Small intestine (tissue), 7 donors: Measurements from ENCODE around the gene LIPE. TPM values are rescaled to one million over a fixed set of nuclear protein-coding genes. Genes with fewer than 3 reads are reported as not detected.

Experiments
- DNase-seq, 2 donors: peaks; one replicate each; pipeline versions ENCODE4 v3.0.0 to v3.0.0-alpha.2; 2013
- FAIRE-seq: peaks from 2 replicates; lab custom pipeline; 2012; peaks lifted over from hg19 to GRCh38; lab: Jason Lieb, UNC
- H3K27ac ChIP-seq, 3 donors: one replicate each; pipeline ENCODE4 v1.5.1; 2013; ENCODE audit warnings: low read length in 2 of 3, mild to moderate bottlenecking in 2 of 3, control low read depth in 1 of 3, inconsistent platforms in 1 of 3, low read depth in 1 of 3, moderate library complexity in 1 of 3
- H3K27me3 ChIP-seq, 3 donors: one replicate each; pipeline ENCODE4 v1.6.1; 2013; ENCODE audit warnings: low read length in 3 of 3, inconsistent platforms in 1 of 3; ENCODE audit not compliant: control insufficient read depth in 3 of 3, insufficient read depth in 3 of 3
- H3K36me3 ChIP-seq, 3 donors: one replicate each; pipeline ENCODE4 v1.6.1; 2013; ENCODE audit warnings: low read length in 3 of 3, inconsistent platforms in 1 of 3, low read depth in 1 of 3, mild to moderate bottlenecking in 1 of 3, moderate library complexity in 1 of 3; ENCODE audit not compliant: control insufficient read depth in 3 of 3, insufficient read depth in 2 of 3
- H3K4me1 ChIP-seq, 3 donors: one replicate each; pipeline ENCODE4 v1.6.1; 2013; ENCODE audit warnings: low read length in 2 of 3, inconsistent platforms in 1 of 3, low read depth in 1 of 3, mild to moderate bottlenecking in 1 of 3, moderate library complexity in 1 of 3; ENCODE audit not compliant: control insufficient read depth in 3 of 3, insufficient read depth in 2 of 3
- H3K4me3 ChIP-seq, 3 donors: one replicate each; pipeline ENCODE4 v1.5.1; 2013; ENCODE audit warnings: low read length in 3 of 3, control low read depth in 1 of 3, inconsistent platforms in 1 of 3, low read depth in 1 of 3, mild to moderate bottlenecking in 1 of 3, moderate library complexity in 1 of 3
- H3K9me3 ChIP-seq, 2 donors: one replicate each; pipeline ENCODE4 v1.6.1; 2013; ENCODE audit warnings: low read depth in 1 of 2, low read length in 1 of 2; ENCODE audit not compliant: control insufficient read depth in 2 of 2, insufficient read depth in 1 of 2
- WGBS, 3 donors: extraction: QIAGEN DNeasy Blood & Tissue Kit; methylation state at CpG; one replicate each; pipeline ENCODE4 v1.1.7; 2013; 5-methylcytosine and 5-hydroxymethylcytosine counted together
- polyA plus RNA-seq, 4 donors: library from polyadenylated mRNA; stranded (reverse) in 3 of 4; unstranded in 1 of 4; fragments of 200-250 nt in 3 of 4; fragments of 120-200 nt in 1 of 4; gene quantifications; one replicate each; pipeline versions ENCODE4 v1.2.1 to v1.2.3, GENCODE V29; 2013
- donor health status: healthy with polysubstance abuse.
- donor health status: control.
- donor health status: control.
- donor health status: Bipolar disorder and iron deficiency.
- donor health status: healthy.

LIPE gene
- polyA plus RNA-seq, 4 donors: 10.1 to 40.2 (median 19.7) TPM

- H3K36me3 ChIP-seq: peaks cover 0 to 72% (median 3%) of the 10 kb centered on the region in 3 donors
- no peak overlapping the region for H3K27ac ChIP-seq
- DNase-seq (no peak), FAIRE-seq (no peak)
- H3K27me3 ChIP-seq: no peaks in the 10 kb centered on the region
- 91 to 96% (median 92%) methylated on average over 4 of the region's 4 CpGs for WGBS, 3 donors
- H3K4me1 ChIP-seq: peaks cover 0 to 3% (median 0%) of the 10 kb centered on the region in 3 donors
- peaks cover 0 to 10% of the 10 kb centered on the region in 2 donors for H3K9me3 ChIP-seq
- H3K4me3 ChIP-seq: no peak overlapping the region
These were observed 59.3 kb downstream of the LIPE start for GRCh38 chr19:42367929-42368328.

DNA sequence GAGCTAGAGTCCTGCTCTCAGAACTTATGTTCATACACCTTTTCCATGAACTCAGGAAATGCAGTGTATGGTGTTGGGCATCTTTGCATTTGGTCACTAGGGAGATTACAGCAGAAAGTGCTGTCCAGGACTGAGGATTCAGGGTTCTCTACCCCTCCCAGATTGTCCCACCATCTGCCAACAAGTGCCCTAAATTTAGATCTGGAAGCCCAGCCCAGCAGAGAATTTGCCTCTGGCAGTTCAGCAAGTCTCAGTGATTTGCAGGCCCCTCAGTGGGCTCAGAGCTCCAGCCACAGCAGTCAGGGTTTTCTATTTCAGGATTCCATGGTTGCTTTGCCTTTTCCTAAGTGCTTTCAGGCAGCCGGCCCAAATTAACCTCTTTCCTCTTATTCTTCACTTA is 60.5 kb downstream of the LIPE start:
- WGBS, 3 donors: 67 to 91% (median 85%) methylated on average over 1 of the region's 1 CpG
- no peak overlapping the region for H3K27ac ChIP-seq
- peaks cover 0 to 3% (median 0%) of the 10 kb centered on the region in 3 donors for H3K4me1 ChIP-seq

DNA sequence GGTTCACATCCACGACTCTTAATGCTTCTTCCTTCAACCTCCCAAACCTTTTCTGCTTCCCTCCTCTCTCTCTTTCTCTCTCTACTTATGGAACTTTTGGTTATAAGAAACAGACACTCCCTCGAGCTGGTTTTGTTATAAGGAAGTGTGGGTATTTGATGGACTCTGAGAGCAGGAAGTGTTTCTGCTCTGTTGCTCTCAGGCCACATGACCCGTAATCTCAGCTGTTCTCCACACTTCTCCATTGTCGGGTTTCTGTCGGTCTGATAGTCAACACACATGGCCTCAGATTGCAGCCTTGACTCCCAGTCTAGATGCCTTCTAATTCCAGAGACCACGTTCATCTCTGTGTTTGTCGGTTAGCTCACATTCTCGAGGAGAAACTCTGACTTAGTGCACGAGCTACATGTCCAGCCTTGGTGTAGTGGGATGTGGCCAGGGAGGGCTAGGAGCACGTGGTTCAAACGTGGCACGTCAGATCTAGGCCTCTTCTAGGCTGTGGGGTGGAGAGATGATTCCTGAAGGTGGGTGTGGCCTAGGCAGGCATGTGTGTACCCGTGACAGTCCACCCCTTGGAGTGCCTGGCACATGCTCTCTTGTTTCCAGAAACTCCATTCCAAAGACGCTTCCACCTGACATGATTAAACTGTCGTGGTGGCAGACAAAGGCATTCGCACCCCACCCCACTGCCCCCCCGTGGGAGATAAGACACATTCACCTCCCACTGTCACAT is 63.4 kb downstream of the LIPE start:
- FAIRE-seq: no peak
- Histone ChIP-seq H3K4me3 (no peak overlapping the region), H3K9me3 (peaks cover 0 to 10% of the 10 kb centered on the region in 2 donors), H3K27me3 (no peaks in the 10 kb centered on the region), H3K36me3 (peaks cover 0 to 70% (median 3%) of the 10 kb centered on the region in 3 donors), H3K4me1 (no peaks in the 10 kb centered on the region), H3K27ac (no peak overlapping the region)
- no peak for DNase-seq
- 86 to 93% (median 88%) methylated on average over 17 of the region's 17 CpGs for WGBS, 3 donors

More for the DNA sequence above, 60.5 kb downstream of the LIPE start:
- H3K27me3 ChIP-seq: no peaks in the 10 kb centered on the region
- peaks cover 0 to 10% of the 10 kb centered on the region in 2 donors for H3K9me3 ChIP-seq
- H3K4me3 ChIP-seq: no peak overlapping the region
- FAIRE-seq: no peak
- no peak for DNase-seq
- H3K36me3 ChIP-seq: peaks cover 0 to 76% (median 3%) of the 10 kb centered on the region in 3 donors

- peaks cover 0 to 70% (median 3%) of the 10 kb centered on the region in 3 donors for H3K36me3 ChIP-seq
These were observed 64.2 kb downstream of the LIPE start for GRCh38 chr19:42362891-42363440.

GRCh38 chr19:42362342-42362741 is 64.8 kb downstream of the LIPE start:
- no peaks in the 10 kb centered on the region for H3K4me1 ChIP-seq
- no peak overlapping the region for H3K27ac ChIP-seq
- FAIRE-seq (no peak), DNase-seq (no peak)
- no peak overlapping the region for H3K4me3 ChIP-seq
- H3K36me3 ChIP-seq: peaks cover 0 to 71% (median 3%) of the 10 kb centered on the region in 3 donors
- 95 to 99% (median 97%) methylated on average over 14 of the region's 14 CpGs for WGBS, 3 donors
- no peaks in the 10 kb centered on the region for H3K27me3 ChIP-seq
- H3K9me3 ChIP-seq: peaks cover 0 to 10% of the 10 kb centered on the region in 2 donors

More at GRCh38 chr19:42362891-42363440, 64.2 kb downstream of the LIPE start:
- DNase-seq: no peak
- no peak for FAIRE-seq
- Histone ChIP-seq H3K27ac (no peak overlapping the region), H3K9me3 (peaks cover 0 to 10% of the 10 kb centered on the region in 2 donors), H3K4me1 (no peaks in the 10 kb centered on the region), H3K4me3 (no peak overlapping the region), H3K27me3 (no peaks in the 10 kb centered on the region)
- WGBS, 3 donors: 92 to 96% (median 96%) methylated on average over 12 to 13 of the region's 13 CpGs

DNA sequence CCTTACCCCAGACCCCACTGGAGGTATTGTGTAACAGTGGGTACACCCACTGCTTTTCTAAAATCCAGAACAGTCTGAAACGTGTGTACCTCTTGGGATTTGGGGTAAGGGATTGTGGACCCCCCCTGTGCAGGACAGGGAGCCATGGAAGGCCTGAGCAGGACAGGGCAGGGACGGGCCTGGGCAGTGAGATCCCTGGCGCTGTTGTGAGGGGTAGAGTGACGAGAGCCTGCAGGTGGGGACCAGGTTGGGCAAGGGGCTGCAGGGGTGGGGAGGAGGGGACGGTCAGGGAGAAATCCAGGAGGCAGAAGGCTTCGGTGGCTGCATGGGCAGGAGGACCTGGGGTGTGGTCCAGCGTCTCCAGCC is 65.7 kb downstream of the LIPE start:
- 93 to 95% (median 93%) methylated on average over 7 of the region's 7 CpGs for WGBS, 3 donors
- Histone ChIP-seq H3K27ac (no peak overlapping the region), H3K4me3 (no peak overlapping the region), H3K9me3 (peaks cover 0 to 10% of the 10 kb centered on the region in 2 donors), H3K4me1 (no peaks in the 10 kb centered on the region), H3K36me3 (peaks cover 0 to 78% (median 3%) of the 10 kb centered on the region in 3 donors), H3K27me3 (no peaks in the 10 kb centered on the region)
- DNase-seq (no peak), FAIRE-seq (no peak)

- DNase-seq: no peak
- H3K9me3 ChIP-seq: peaks cover 0 to 10% of the 10 kb centered on the region in 2 donors
- WGBS, 3 donors: 89 to 92% (median 89%) methylated on average over 16 of the region's 16 CpGs
- H3K27me3 ChIP-seq: no peaks in the 10 kb centered on the region
- peaks cover 0 to 81% (median 3%) of the 10 kb centered on the region in 3 donors for H3K36me3 ChIP-seq
- H3K4me3 ChIP-seq: no peak overlapping the region
- no peak overlapping the region for H3K27ac ChIP-seq
- H3K4me1 ChIP-seq: no peaks in the 10 kb centered on the region
- FAIRE-seq: no peak
These were observed 66.2 kb downstream of the LIPE start for GRCh38 chr19:42360787-42361544.

- no peak for DNase-seq
- Histone ChIP-seq H3K27me3 (no peaks in the 10 kb centered on the region), H3K4me3 (no peak overlapping the region), H3K36me3 (peaks cover 0 to 90% (median 0%) of the 10 kb centered on the region in 3 donors), H3K4me1 (no peaks in the 10 kb centered on the region), H3K27ac (no peak overlapping the region), H3K9me3 (no peaks in the 10 kb centered on the region)
- FAIRE-seq: no peak
- WGBS, 3 donors: 89 to 92% (median 91%) methylated on average over 12 of the region's 12 CpGs
These were observed 69.9 kb downstream of the LIPE start for GRCh38 chr19:42357290-42357689.
